SJCRH30 (cell line): ENCODE measurements around the gene EGFR. TPM values are rescaled to one million over a fixed set of nuclear protein-coding genes. Genes with fewer than 3 reads are reported as not detected.

Source experiments
- DNase-seq, 2 experiments: peaks; one replicate each; pipeline ENCODE4 v3.0.0-alpha.2; 2015 to 2020
- H3K27ac ChIP-seq: fragments of 250-450 bp; sonication (Bioruptor Pico); 2 replicates; pipeline ENCODE4 v1.5.1; 2020; ENCODE audit warnings: mild to moderate bottlenecking, moderate library complexity
- H3K27me3 ChIP-seq: fragments of 250-450 bp; sonication (Bioruptor Pico); 2 replicates; pipeline ENCODE4 v1.5.1; 2020; ENCODE audit warnings: mild to moderate bottlenecking, moderate library complexity
- H3K36me3 ChIP-seq: fragments of 250-450 bp; sonication (Bioruptor Pico); 2 replicates; pipeline ENCODE4 v1.5.1; 2020; ENCODE audit warnings: mild to moderate bottlenecking, moderate library complexity
- H3K4me1 ChIP-seq: fragments of 250-450 bp; sonication (Bioruptor Pico); 2 replicates; pipeline ENCODE4 v1.5.1; 2020; ENCODE audit warnings: mild to moderate bottlenecking, moderate library complexity
- H3K4me3 ChIP-seq: fragments of 250-450 bp; sonication (Bioruptor Pico); 2 replicates; pipeline ENCODE4 v1.5.1; 2020; ENCODE audit warnings: mild to moderate bottlenecking, moderate library complexity
- H3K9me3 ChIP-seq: fragments of 250-450 bp; sonication (Bioruptor Pico); replicated peaks from 2 replicates; pipeline ENCODE4 v1.5.1; 2020; ENCODE audit warnings: mild to moderate bottlenecking, moderate library complexity
- total RNA-seq: library from RNA; depleted of rRNA; stranded (reverse); fragments of >200 nt; shearing (Covaris generic); gene quantifications from 2 replicates; pipeline ENCODE4 v1.2.3, GENCODE V29; 2014

Gene EGFR
- total RNA-seq, 1 experiment from 2014 or later = 8.3 TPM

GRCh38 chr7:55070271-55070743 lies 51.5 kb downstream of the EGFR start:
- Histone ChIP-seq H3K9me3 (peaks cover 2% of the 10 kb centered on the region; the same call in 1 of the 2 replicates), H3K27ac (no peak overlapping the region), H3K27me3 (no peaks in the 10 kb centered on the region), H3K4me1 (peaks cover 25% of the 10 kb centered on the region), H3K36me3 (no peaks in the 10 kb centered on the region), H3K4me3 (no peak overlapping the region)
- DNase-seq = no peak

DNA sequence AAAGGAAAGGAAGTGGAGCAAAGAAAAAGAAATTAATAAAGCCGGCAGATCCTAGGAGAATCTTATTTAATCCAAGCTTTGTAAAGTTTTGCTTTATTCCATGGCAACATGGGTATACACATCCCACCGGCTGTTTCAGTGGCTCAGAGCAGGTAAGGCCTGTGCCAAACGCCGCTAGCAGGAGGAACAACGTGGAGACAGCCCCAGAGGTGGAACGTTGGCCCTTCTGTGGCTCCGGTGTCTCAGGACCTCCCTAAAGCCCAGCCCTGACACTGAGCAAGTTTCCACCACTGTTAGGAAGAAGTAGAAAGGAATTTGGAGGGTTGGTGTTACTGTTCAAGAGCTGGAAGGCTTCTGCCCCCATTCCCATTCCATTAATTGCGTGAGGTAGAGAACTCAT lies 52.0 kb downstream of the EGFR start:
- Histone ChIP-seq H3K4me1 (peaks cover 20% of the 10 kb centered on the region), H3K27ac (no peak overlapping the region), H3K4me3 (no peak overlapping the region), H3K9me3 (peaks cover 2% of the 10 kb centered on the region; the same call in 1 of the 2 replicates), H3K36me3 (no peaks in the 10 kb centered on the region), H3K27me3 (no peaks in the 10 kb centered on the region)
- DNase-seq = no peak

DNA sequence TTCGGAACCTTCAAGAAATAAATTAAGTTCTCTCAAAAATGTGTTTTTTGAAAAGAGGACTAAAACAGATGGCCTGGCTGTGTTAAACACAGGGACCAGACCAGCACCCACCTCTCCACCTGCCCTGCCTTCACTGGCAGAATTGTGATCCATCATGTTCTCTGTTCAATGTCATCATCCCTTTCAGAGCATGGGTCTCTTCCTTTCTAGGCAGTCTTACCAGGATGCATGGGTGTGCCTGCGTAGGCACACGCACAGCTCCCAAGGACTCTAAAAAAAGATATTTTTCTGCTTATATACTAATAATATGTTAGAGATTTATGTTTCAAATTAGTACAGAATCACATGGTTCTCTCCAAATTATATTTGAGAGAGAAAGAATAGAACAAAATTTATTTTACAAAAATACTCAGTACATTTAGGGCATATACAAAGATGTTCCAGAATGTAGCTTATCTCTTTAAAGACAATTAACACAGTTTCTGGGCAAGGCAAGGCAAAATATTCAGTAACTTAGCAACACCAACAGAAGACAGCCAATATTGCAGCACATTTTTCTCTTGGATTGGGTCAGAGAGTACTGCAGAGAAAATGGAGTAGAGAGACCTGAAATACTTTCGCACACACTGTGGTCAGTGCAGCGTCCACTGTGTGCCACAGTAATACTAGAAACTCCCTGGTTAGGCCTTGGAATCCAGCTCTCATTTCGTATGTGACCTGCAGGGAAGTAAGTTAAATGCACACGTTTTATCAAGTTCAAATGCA lies 52.8 kb downstream of the EGFR start:
- Histone ChIP-seq H3K27ac (no peak overlapping the region), H3K27me3 (no peaks in the 10 kb centered on the region), H3K4me1 (peaks cover 13% of the 10 kb centered on the region), H3K9me3 (peaks cover 2% of the 10 kb centered on the region; the same call in 1 of the 2 replicates), H3K4me3 (no peak overlapping the region), H3K36me3 (no peaks in the 10 kb centered on the region)
- no peak for DNase-seq

DNA sequence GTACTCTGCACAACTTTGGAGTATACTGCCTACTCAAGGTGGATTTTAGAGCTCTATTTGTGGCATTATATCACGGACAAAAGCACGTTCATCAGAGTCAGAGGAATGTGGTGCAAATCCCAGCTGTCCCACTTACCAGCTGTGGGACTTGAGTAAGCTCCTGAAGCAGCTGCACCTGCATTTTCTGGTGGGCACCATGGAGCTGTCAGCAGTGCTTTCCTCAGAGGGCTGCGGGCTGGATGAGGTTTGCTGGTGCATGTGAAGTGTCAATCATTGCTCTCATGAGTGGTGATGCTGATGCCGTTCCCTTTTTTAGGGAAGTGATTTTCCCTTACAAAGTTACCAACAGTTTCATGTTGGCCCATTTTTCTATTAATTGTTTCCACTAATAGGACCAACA lies 53.4 kb downstream of the EGFR start:
- Histone ChIP-seq H3K4me1 (peaks cover 13% of the 10 kb centered on the region), H3K36me3 (no peaks in the 10 kb centered on the region), H3K27ac (no peak overlapping the region)

GRCh38 chr7:55073051-55073511 lies 54.3 kb downstream of the EGFR start:
- H3K27ac ChIP-seq = no peak overlapping the region
- no peaks in the 10 kb centered on the region for H3K27me3 ChIP-seq
- no peak overlapping the region for H3K4me3 ChIP-seq
- no peaks in the 10 kb centered on the region for H3K36me3 ChIP-seq
- DNase-seq = no peak
- H3K9me3 ChIP-seq = peaks cover 2% of the 10 kb centered on the region; the same call in 1 of the 2 replicates
- peaks cover 13% of the 10 kb centered on the region for H3K4me1 ChIP-seq

More for the DNA sequence above, 53.4 kb downstream of the EGFR start:
- Histone ChIP-seq H3K4me3 (no peak overlapping the region), H3K9me3 (peaks cover 2% of the 10 kb centered on the region; the same call in 1 of the 2 replicates), H3K27me3 (no peaks in the 10 kb centered on the region)
- DNase-seq = peak; percentile 76 to 80

GRCh38 chr7:55073976-55074528 lies 55.2 kb downstream of the EGFR start:
- Histone ChIP-seq H3K27me3 (no peaks in the 10 kb centered on the region), H3K27ac (no peak overlapping the region; the same call in 1 of the 2 replicates), H3K4me1 (peaks cover 13% of the 10 kb centered on the region), H3K4me3 (no peak overlapping the region), H3K36me3 (no peaks in the 10 kb centered on the region), H3K9me3 (peaks cover 2% of the 10 kb centered on the region; the same call in 1 of the 2 replicates)
- DNase-seq = no peak

GRCh38 chr7:55075464-55076021 lies 56.7 kb downstream of the EGFR start:
- no peaks in the 10 kb centered on the region for H3K27me3 ChIP-seq
- DNase-seq = no peak
- H3K36me3 ChIP-seq = no peaks in the 10 kb centered on the region
- peaks cover 2% of the 10 kb centered on the region; the same call in 1 of the 2 replicates for H3K9me3 ChIP-seq
- no peak overlapping the region for H3K4me3 ChIP-seq
- H3K27ac ChIP-seq = no peak overlapping the region
- peaks cover 13% of the 10 kb centered on the region for H3K4me1 ChIP-seq

- Histone ChIP-seq H3K4me3 (no peak overlapping the region), H3K27ac (no peak overlapping the region), H3K36me3 (no peaks in the 10 kb centered on the region), H3K9me3 (peaks cover 2% of the 10 kb centered on the region; the same call in 1 of the 2 replicates), H3K4me1 (peaks cover 5% of the 10 kb centered on the region; the same call in 1 of the 2 replicates), H3K27me3 (no peaks in the 10 kb centered on the region)
- no peak for DNase-seq
Observed at GRCh38 chr7:55077561-55078410, 59.0 kb downstream of the EGFR start.

- DNase-seq = peak in 1 of 2 experiments; percentile 26
- H3K4me3 ChIP-seq = no peak overlapping the region
- peaks cover 4% of the 10 kb centered on the region; the same call in 1 of the 2 replicates for H3K4me1 ChIP-seq
- H3K9me3 ChIP-seq = no peaks in the 10 kb centered on the region
- no peaks in the 10 kb centered on the region for H3K36me3 ChIP-seq
- H3K27me3 ChIP-seq = no peaks in the 10 kb centered on the region
- H3K27ac ChIP-seq = no peak overlapping the region
Observed at GRCh38 chr7:55078465-55079372, 59.9 kb downstream of the EGFR start.

GRCh38 chr7:55080000-55080623 lies 61.3 kb downstream of the EGFR start:
- H3K9me3 ChIP-seq = no peaks in the 10 kb centered on the region
- H3K27me3 ChIP-seq = no peaks in the 10 kb centered on the region
- no peaks in the 10 kb centered on the region for H3K4me1 ChIP-seq
- DNase-seq = no peak
- no peaks in the 10 kb centered on the region for H3K36me3 ChIP-seq
- no peak overlapping the region for H3K27ac ChIP-seq
- H3K4me3 ChIP-seq = no peak overlapping the region

DNA sequence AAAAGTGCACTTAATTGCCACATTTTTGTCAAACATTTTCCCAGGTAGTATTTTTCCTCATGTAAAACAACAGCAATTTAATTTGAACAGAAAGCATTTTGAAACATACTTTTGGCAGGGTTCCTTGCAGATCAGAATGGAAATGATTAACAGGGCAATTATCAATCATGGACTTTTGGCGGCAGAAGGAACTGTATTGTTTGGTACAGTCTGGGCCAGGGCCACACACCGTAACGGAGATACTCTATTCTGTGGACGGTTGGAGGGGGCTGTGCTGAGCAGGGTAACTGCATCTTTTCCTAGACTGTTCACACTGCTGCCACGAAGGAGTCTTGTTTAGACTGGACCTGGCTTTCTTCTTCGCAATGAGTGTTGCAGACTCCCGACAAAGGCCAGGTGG lies 62.3 kb downstream of the EGFR start:
- no peak overlapping the region for H3K4me3 ChIP-seq
- DNase-seq = no peak
- H3K27ac ChIP-seq = no peak overlapping the region

DNA sequence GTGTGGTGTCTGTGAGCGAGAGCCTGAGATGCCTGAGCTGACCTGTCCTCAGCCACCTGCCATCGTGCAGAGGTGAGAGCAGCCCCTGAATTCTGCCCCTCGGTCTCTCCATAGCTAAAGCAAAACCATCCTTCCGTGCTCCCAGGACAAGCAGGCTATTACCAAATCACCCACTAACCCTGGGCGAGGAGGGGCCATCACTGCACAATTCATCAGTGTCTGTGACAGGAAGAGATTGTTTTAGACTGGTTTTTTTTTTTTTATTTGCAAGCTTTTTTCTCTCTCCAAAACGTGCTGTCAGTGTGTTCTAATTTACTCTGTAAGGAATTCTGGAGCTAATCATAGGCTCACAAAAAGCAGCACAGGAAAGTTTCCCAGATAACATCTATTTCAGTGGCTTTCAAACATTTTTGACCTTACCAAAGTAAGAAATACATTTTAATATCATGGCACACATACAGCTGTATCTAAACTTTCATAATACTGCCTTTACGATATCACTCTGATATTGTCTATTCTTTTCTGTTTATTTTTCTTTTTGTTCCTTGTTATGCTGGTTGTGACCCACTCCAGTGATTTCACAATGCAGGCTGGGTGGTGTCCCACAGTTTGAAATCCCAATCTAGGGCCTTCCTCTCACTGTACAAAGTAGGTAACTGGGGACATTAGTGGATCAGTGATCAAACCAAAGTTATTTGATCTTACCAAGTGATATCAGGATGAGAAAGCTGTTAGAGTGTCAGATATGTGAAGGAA lies 62.8 kb downstream of the EGFR start:
- no peaks in the 10 kb centered on the region for H3K36me3 ChIP-seq
- no peak overlapping the region for H3K4me3 ChIP-seq
- H3K27me3 ChIP-seq = no peaks in the 10 kb centered on the region
- H3K27ac ChIP-seq = no peak overlapping the region
- no peaks in the 10 kb centered on the region for H3K9me3 ChIP-seq
- peaks cover 10% of the 10 kb centered on the region; the same call in 1 of the 2 replicates for H3K4me1 ChIP-seq
- no peak for DNase-seq

More for the DNA sequence above, 62.3 kb downstream of the EGFR start:
- H3K9me3 ChIP-seq = no peaks in the 10 kb centered on the region
- peaks cover 5% of the 10 kb centered on the region; the same call in 1 of the 2 replicates for H3K4me1 ChIP-seq
- no peaks in the 10 kb centered on the region for H3K36me3 ChIP-seq
- H3K27me3 ChIP-seq = no peaks in the 10 kb centered on the region

- Histone ChIP-seq H3K36me3 (no peaks in the 10 kb centered on the region), H3K27me3 (no peaks in the 10 kb centered on the region), H3K4me1 (peaks cover 13% of the 10 kb centered on the region), H3K9me3 (no peaks in the 10 kb centered on the region), H3K4me3 (no peak overlapping the region), H3K27ac (no peak overlapping the region)
- DNase-seq = no peak
Observed at GRCh38 chr7:55082228-55082603, 63.4 kb downstream of the EGFR start.
